ENCODE data around the gene SAYSD1.

SAYSD1 gene, protein sequence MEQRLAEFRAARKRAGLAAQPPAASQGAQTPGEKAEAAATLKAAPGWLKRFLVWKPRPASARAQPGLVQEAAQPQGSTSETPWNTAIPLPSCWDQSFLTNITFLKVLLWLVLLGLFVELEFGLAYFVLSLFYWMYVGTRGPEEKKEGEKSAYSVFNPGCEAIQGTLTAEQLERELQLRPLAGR

DNA sequence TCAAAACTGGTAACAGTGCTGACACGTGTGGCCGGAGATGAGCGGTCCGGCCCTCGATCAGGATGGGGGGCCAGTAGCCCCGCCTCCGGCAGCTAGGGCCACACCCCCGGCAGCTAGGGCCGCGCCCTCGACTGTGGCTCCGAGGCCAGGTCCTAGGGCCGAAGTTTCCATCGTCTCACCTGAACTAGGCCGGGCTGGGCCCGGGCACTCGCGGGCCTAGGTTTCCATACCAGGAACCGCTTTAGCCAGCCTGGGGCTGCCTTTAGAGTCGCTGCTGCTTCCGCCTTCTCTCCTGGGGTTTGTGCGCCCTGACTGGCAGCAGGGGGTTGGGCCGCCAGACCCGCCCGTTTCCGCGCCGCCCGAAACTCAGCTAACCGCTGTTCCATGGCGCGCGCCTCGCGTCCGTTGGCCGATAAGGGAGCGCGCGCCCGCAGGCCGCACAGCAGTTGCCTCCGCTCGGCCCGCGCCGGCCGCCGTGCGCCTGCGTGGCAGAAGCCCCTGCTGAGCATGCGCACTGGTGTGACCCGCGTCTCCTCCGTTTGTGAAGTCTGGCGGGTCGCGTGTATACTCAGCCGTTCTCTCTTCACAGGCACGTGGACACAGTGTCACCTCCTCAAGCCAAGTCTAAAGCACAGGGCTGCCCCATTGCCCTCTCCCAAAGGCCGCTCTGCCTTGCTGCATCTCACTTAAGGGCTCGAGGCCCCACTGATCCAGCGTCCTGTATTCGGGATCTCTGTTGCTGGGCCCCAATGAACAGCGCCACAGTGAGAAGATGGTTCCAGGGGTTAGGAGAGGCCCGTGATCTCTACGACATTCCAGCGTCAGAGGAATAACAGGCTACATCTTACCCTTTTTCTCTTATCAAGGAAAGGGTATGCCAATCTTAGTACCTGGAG is at the start of gene SAYSD1:
TSS of gene SAYSD1 (minus strand) at position 483 of the 896 bp plus-strand sequence. CDS start at position 386, 97 bp downstream.
- POLR2A ChIA-PET (ENCODE audit: low non-redundant PET): no interaction called here
- CTCF ChIA-PET: interaction anchor here (0.5 kb wide), 2 partner anchors 8 to 48 kb away, joined by 3 to 4 read pairs; no protein-coding TSS in a partner anchor
- DNase-seq (ENCODE audit: low spot score): peak; percentile 92
- H3K27ac ChIP-seq: peak within 1 kb of the TSS; percentile 93
- TF ChIP-seq, protein P1, sequence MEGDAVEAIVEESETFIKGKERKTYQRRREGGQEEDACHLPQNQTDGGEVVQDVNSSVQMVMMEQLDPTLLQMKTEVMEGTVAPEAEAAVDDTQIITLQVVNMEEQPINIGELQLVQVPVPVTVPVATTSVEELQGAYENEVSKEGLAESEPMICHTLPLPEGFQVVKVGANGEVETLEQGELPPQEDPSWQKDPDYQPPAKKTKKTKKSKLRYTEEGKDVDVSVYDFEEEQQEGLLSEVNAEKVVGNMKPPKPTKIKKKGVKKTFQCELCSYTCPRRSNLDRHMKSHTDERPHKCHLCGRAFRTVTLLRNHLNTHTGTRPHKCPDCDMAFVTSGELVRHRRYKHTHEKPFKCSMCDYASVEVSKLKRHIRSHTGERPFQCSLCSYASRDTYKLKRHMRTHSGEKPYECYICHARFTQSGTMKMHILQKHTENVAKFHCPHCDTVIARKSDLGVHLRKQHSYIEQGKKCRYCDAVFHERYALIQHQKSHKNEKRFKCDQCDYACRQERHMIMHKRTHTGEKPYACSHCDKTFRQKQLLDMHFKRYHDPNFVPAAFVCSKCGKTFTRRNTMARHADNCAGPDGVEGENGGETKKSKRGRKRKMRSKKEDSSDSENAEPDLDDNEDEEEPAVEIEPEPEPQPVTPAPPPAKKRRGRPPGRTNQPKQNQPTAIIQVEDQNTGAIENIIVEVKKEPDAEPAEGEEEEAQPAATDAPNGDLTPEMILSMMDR (conservative IDR thresholded peaks at IDR 0.05; ENCODE audit: low read depth): no peak

- POLR2A ChIA-PET (ENCODE audit: low non-redundant PET): no interaction called here
- H3K27ac ChIP-seq: no peak overlapping the region
- no peak for DNase-seq (ENCODE audit: low spot score)
- TF ChIP-seq, protein P1 (conservative IDR thresholded peaks at IDR 0.05; ENCODE audit: low read depth): no peak
- CTCF ChIA-PET: interaction anchor here (1.4 kb wide), 1 partner anchor 145 kb away, joined by 4 read pairs; no protein-coding TSS in a partner anchor
Observed at GRCh38 chr6:39157511-39157910, 42.5 kb upstream of the SAYSD1 start.

GRCh38 chr6:39156801-39157200 is 41.8 kb upstream of the SAYSD1 start:
- ChIA-PET CTCF (interaction anchor here (1.4 kb wide), 1 partner anchor 146 kb away, joined by 4 read pairs; no protein-coding TSS in a partner anchor), POLR2A (ENCODE audit: low non-redundant PET) (no interaction called here)
- no peak for DNase-seq (ENCODE audit: low spot score)
- H3K27ac ChIP-seq: no peak overlapping the region
- TF ChIP-seq, protein P1 (conservative IDR thresholded peaks at IDR 0.05; ENCODE audit: low read depth): no peak

GRCh38 chr6:39154705-39155104 is 39.7 kb upstream of the SAYSD1 start:
- CTCF ChIA-PET: interaction anchor here (0.7 to 0.8 kb wide), 2 partner anchors 181 to 1650 kb away, joined by 4 to 5 read pairs; no protein-coding TSS in a partner anchor
- no peak for DNase-seq (ENCODE audit: low spot score)
- TF ChIP-seq, protein P1 (conservative IDR thresholded peaks at IDR 0.05; ENCODE audit: low read depth): no peak
- POLR2A ChIA-PET (ENCODE audit: low non-redundant PET): no interaction called here
- no peak overlapping the region for H3K27ac ChIP-seq

DNA sequence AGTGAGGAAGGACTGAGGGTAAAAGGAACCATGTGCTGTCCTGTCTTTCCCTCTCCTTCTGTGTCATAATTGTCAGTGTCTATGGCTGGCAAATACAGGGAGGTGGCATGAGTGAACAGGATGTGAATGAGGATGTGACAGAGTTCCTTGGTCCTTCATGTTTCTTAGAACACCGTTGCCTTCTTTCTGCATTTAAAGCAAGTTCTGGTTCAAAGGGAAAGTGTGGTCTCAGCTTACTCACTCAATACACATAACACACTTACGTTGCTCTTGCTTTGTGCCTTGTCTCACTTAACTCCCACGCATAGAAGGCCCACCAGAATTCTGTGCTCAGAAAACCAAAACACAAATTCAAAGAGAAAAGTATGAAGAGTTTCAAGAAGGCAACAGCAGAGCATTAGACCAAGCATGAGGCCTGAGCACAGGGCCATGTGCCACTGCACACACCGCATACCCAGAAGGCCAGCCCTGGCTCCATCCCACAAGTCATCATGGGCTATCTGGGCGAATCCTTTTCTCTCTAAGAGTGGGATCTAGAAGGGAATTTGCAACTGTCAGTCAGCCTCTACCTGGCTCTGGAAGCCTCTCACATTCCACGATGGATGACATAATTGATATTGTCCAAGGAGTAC is 38.9 kb upstream of the SAYSD1 start:
- no peak for DNase-seq (ENCODE audit: low spot score)
- ChIA-PET CTCF (no interaction called here), POLR2A (ENCODE audit: low non-redundant PET) (no interaction called here)
- TF ChIP-seq, protein P1 (conservative IDR thresholded peaks at IDR 0.05; ENCODE audit: low read depth): no peak
- no peak overlapping the region for H3K27ac ChIP-seq

DNA sequence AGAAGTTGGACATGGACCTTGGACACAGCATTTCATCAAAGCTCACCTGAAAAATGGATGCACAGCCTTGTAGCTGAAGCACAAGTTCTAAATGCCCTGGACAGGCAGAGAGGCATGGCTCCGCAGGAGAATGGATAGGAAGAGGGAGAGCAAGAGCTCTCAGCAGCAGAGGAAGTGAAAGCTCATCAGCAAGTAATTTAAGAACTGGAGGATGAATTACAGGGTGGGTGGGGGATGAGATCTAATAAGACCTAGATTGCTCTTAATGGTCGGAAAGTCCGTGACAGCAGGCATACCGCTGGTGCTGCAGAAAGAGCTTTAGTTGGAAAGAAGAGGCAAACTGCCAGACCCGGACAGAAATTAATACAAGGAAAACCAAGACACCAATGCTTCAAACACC is 37.3 kb upstream of the SAYSD1 start:
- ChIA-PET POLR2A (ENCODE audit: low non-redundant PET) (no interaction called here), CTCF (interaction anchor here (0.6 to 1.0 kb wide), 3 partner anchors 77 to 194 kb away, joined by 3 to 4 read pairs (median 3); no protein-coding TSS in a partner anchor)
- TF ChIP-seq, protein P1 (conservative IDR thresholded peaks at IDR 0.05; ENCODE audit: low read depth): no peak
- no peak for DNase-seq (ENCODE audit: low spot score)
- H3K27ac ChIP-seq: no peak overlapping the region

All from RWPE1 (cell line).